ENCODE measurements around the gene TOMT. TPM values are rescaled to one million over a fixed set of nuclear protein-coding genes. Genes with fewer than 3 reads are reported as not detected.
"Not testable (repeated sequence)": the region's sequence is repeated elsewhere in the genome, so short reads cannot be mapped to it uniquely, and the experiment has no call there.

Gene TOMT
- total RNA-seq, 1 donor from 2014 or later: not detected

GRCh38 chr11:72124046-72124445 is 18.3 kb downstream of the TOMT start:
- H3K9me3 ChIP-seq: no peaks in the 10 kb centered on the region
- peak in 1 of 2 donors; percentile 39 for DNase-seq (ENCODE audit: low spot score in 2 of 2)
- intact Hi-C loops (cut with DNase I): no loop called here
- no peaks in the 10 kb centered on the region for H3K27me3 ChIP-seq
- H3K4me1 ChIP-seq: no peaks in the 10 kb centered on the region
- no peak overlapping the region for H3K4me3 ChIP-seq
- no peaks in the 10 kb centered on the region for H3K36me3 ChIP-seq
- H3K27ac ChIP-seq: no peak overlapping the region
- no peak for TF ChIP-seq CTCF (IDR thresholded peaks at IDR 0.05)

- Histone ChIP-seq H3K4me1 (no peaks in the 10 kb centered on the region), H3K4me3 (no peak overlapping the region), H3K36me3 (no peaks in the 10 kb centered on the region), H3K27me3 (no peaks in the 10 kb centered on the region), H3K27ac (no peak overlapping the region), H3K9me3 (no peaks in the 10 kb centered on the region)
- no peak for TF ChIP-seq CTCF (IDR thresholded peaks at IDR 0.05)
- intact Hi-C loops (cut with DNase I): no loop called here
- no peak for DNase-seq (ENCODE audit: low spot score in 2 of 2)
These were observed 20.2 kb downstream of the TOMT start for GRCh38 chr11:72125956-72126355.

GRCh38 chr11:72127923-72128322 is 22.2 kb downstream of the TOMT start:
- intact Hi-C loops (cut with DNase I): no loop called here
- no peaks in the 10 kb centered on the region for H3K36me3 ChIP-seq
- no peak for DNase-seq (ENCODE audit: low spot score in 2 of 2)
- H3K4me1 ChIP-seq: no peaks in the 10 kb centered on the region
- TF ChIP-seq CTCF (IDR thresholded peaks at IDR 0.05): no peak
- H3K9me3 ChIP-seq: no peaks in the 10 kb centered on the region
- H3K27ac ChIP-seq: no peak overlapping the region
- no peaks in the 10 kb centered on the region for H3K27me3 ChIP-seq
- H3K4me3 ChIP-seq: no peak overlapping the region

- Histone ChIP-seq H3K27me3 (no peaks in the 10 kb centered on the region), H3K4me1 (no peaks in the 10 kb centered on the region), H3K27ac (no peak overlapping the region), H3K9me3 (no peaks in the 10 kb centered on the region), H3K36me3 (no peaks in the 10 kb centered on the region), H3K4me3 (no peak overlapping the region)
- DNase-seq (ENCODE audit: low spot score in 2 of 2): no peak
- intact Hi-C loops (cut with DNase I): no loop called here
- TF ChIP-seq CTCF (IDR thresholded peaks at IDR 0.05): no peak
These were observed 23.7 kb downstream of the TOMT start for GRCh38 chr11:72129381-72129780.

GRCh38 chr11:72132646-72133045 is 26.9 kb downstream of the TOMT start:
- Histone ChIP-seq H3K36me3 (no peaks in the 10 kb centered on the region), H3K27ac (no peak overlapping the region), H3K9me3 (no peaks in the 10 kb centered on the region), H3K4me3 (no peak overlapping the region), H3K4me1 (no peaks in the 10 kb centered on the region), H3K27me3 (no peaks in the 10 kb centered on the region)
- DNase-seq (ENCODE audit: low spot score in 2 of 2): no peak
- TF ChIP-seq CTCF (IDR thresholded peaks at IDR 0.05): no peak
- intact Hi-C loops (cut with DNase I): no loop called here

GRCh38 chr11:72135473-72135872 is 29.7 kb downstream of the TOMT start, which contains the start of gene FOLR3:
Gene FOLR3 (plus strand): TSS chr11:72135725. CDS start chr11:72135953, 228 bp downstream.
- H3K27me3 ChIP-seq; H3K36me3 ChIP-seq; H3K27ac ChIP-seq; H3K9me3 ChIP-seq; H3K4me1 ChIP-seq; H3K4me3 ChIP-seq; intact Hi-C loops (cut with DNase I); DNase-seq (ENCODE audit: low spot score in 2 of 2): not testable (repeated sequence)

All from ascending aorta (tissue), 2 donors.